ENCODE measurements around the gene TAF11L8. TPM values are rescaled to one million over a fixed set of nuclear protein-coding genes. Genes with fewer than 3 reads are reported as not detected.
A peak's percentile ranks its signal among the peaks of the same experiment; 100 is the strongest.
"Not testable (repeated sequence)": the region's sequence is repeated elsewhere in the genome, so short reads cannot be mapped to it uniquely, and the experiment has no call there.

The TAF11L8 gene
- total RNA-seq, 1 donor from 2014 or later: not detected

DNA sequence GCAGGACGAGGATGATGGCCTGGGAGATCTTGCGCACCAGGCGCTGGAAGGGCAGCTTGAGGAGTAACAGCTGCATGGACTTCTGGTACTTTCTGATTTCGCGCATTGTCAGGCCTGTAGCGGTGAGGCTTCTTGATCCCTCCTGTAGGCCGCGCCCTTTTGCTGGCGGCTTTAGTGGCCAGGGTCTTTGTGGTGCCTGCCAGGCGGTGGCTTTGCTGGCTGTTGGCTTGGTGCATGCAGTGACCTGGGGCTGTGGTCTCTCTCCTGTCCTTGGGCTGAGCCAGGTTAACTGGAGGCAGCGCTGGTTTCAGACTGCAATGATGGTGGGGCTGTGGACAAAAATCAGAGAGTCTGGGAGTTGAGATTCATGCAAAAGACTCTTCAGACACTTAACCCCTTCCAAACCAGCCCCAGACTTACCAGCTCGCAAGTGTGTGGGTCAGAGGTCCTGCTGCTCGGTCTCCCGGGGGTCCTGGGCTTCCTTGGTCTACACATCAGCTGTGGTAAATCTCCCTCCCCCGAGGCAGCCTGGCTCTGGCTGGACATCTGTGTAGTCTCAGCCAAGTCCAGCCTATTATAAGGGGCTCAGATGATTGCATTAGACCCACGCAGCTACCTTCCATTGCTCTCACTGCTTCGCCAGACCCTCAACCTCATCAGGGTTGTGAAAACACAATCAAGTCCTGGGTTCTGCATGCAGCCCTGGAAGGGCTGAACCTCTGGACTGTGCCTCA lies 24.3 kb upstream of the TAF11L8 start:
- no peaks in the 10 kb centered on the region for H3K27me3 Mint-ChIP-seq (ENCODE audit: low read depth)
- no peaks in the 10 kb centered on the region for H3K36me3 Mint-ChIP-seq (ENCODE audit: low read depth)
- no peak overlapping the region for H3K4me3 Mint-ChIP-seq (ENCODE audit: unreplicated experiment)
- H3K9me3 Mint-ChIP-seq (ENCODE audit: low read depth): no peaks in the 10 kb centered on the region
- no peak for TF ChIP-seq CTCF (IDR thresholded peaks at IDR 0.05)
- H3K27ac Mint-ChIP-seq (ENCODE audit: unreplicated experiment): no peak overlapping the region
- no peaks in the 10 kb centered on the region for H3K4me1 Mint-ChIP-seq (ENCODE audit: low read depth)
- no peak for DNase-seq (ENCODE audit: low spot score)

DNA sequence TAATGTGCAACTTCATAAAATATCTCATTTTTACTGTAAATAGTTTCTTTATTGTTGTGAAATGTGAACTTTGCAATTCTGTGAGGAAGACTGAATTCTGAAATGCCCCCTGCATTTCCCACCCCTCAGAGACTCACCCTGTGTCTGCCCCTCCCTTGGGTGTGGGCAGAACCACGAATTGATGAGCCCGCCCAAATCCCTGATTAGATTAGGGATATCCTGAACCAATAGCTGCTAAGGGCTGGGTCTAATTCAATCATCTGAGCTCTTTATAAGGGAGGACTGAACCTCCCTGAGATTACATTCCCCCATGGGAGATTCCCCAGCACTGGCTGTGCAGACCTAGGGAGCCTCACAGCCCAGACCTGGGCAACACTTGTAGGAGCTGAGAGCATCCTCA lies 19.3 kb upstream of the TAF11L8 start, which contains the start of gene TAF11L12:
TSS of gene TAF11L12 (plus strand) at position 301 of the 400 bp plus-strand sequence.
- not testable (repeated sequence) for DNase-seq (ENCODE audit: low spot score); H3K4me1 Mint-ChIP-seq (ENCODE audit: low read depth); H3K36me3 Mint-ChIP-seq (ENCODE audit: low read depth); H3K4me3 Mint-ChIP-seq (ENCODE audit: unreplicated experiment); H3K27me3 Mint-ChIP-seq (ENCODE audit: low read depth); H3K9me3 Mint-ChIP-seq (ENCODE audit: low read depth)
- H3K27ac Mint-ChIP-seq (ENCODE audit: unreplicated experiment): peak within 1 kb of the TSS; percentile 20

- not testable (repeated sequence) for H3K4me1 Mint-ChIP-seq (ENCODE audit: low read depth); H3K27me3 Mint-ChIP-seq (ENCODE audit: low read depth); H3K27ac Mint-ChIP-seq (ENCODE audit: unreplicated experiment); DNase-seq (ENCODE audit: low spot score); H3K9me3 Mint-ChIP-seq (ENCODE audit: low read depth); H3K36me3 Mint-ChIP-seq (ENCODE audit: low read depth); H3K4me3 Mint-ChIP-seq (ENCODE audit: unreplicated experiment)
Measured at GRCh38 chr5:17607461-17607860, 16.7 kb upstream of the TAF11L8 start.

DNA sequence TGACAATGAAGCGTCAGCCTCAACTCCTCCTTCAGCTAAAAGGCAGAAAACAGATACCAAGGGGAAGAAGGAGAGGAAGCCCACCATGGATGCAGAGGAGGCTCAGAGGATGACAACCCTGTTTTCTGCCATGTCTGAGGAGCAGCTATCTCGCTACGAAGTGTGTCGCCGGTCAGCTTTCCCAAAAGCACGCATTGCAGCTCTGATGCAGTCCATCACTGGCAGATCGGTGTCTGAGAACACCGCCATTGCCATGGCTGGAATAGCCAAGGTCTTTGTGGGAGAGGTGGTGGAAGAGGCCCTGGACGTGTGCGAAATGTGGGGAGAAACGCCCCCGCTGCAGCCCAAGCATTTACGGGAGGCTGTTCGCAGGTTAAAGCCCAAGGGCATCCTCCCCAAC lies 14.2 kb upstream of the TAF11L8 start:
- H3K9me3 Mint-ChIP-seq (ENCODE audit: low read depth): peaks cover 2% of the 10 kb centered on the region
- no peak for TF ChIP-seq CTCF (IDR thresholded peaks at IDR 0.05)
- peaks cover 5% of the 10 kb centered on the region for H3K4me1 Mint-ChIP-seq (ENCODE audit: low read depth)
- H3K27me3 Mint-ChIP-seq (ENCODE audit: low read depth): no peaks in the 10 kb centered on the region
- no peak overlapping the region for H3K4me3 Mint-ChIP-seq (ENCODE audit: unreplicated experiment)
- H3K36me3 Mint-ChIP-seq (ENCODE audit: low read depth): no peaks in the 10 kb centered on the region
- no peak for DNase-seq (ENCODE audit: low spot score)
- H3K27ac Mint-ChIP-seq (ENCODE audit: unreplicated experiment): no peak overlapping the region

DNA sequence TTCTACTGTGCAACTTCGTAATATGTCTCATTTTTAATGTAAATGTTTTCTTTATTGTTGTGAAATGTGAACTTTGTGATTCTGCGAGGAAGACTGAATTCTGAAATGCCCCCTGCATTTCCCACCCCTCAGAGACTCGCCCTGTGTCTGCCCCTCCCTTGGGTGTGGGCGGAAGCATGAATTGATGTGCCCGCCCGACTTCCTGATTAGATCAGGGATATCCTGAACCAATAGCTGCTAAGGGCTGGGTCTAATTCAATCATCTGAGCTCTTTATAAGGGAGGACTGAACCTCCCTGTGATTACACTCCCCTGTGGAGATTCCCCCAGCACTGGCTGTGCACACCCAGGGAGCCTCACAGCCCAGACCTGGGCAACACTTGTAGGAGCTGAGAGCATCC lies 13.1 kb upstream of the TAF11L8 start, which contains the start of gene TAF11L11:
TSS of gene TAF11L11 (plus strand) at position 304 of the 400 bp plus-strand sequence.
- not testable (repeated sequence) for H3K4me1 Mint-ChIP-seq (ENCODE audit: low read depth); H3K27me3 Mint-ChIP-seq (ENCODE audit: low read depth); H3K36me3 Mint-ChIP-seq (ENCODE audit: low read depth); H3K4me3 Mint-ChIP-seq (ENCODE audit: unreplicated experiment); H3K27ac Mint-ChIP-seq (ENCODE audit: unreplicated experiment); H3K9me3 Mint-ChIP-seq (ENCODE audit: low read depth); DNase-seq (ENCODE audit: low spot score)

GRCh38 chr5:17597728-17598127 lies 7.0 kb upstream of the TAF11L8 start, which contains the start of gene TAF11L10:
TAF11L10 (minus strand) TSS chr5:17597828.
- H3K27ac Mint-ChIP-seq (ENCODE audit: unreplicated experiment); H3K36me3 Mint-ChIP-seq (ENCODE audit: low read depth); H3K4me1 Mint-ChIP-seq (ENCODE audit: low read depth); DNase-seq (ENCODE audit: low spot score); H3K9me3 Mint-ChIP-seq (ENCODE audit: low read depth); H3K4me3 Mint-ChIP-seq (ENCODE audit: unreplicated experiment); H3K27me3 Mint-ChIP-seq (ENCODE audit: low read depth): not testable (repeated sequence)

GRCh38 chr5:17594255-17594654 lies 3.5 kb upstream of the TAF11L8 start, which contains the start of gene TAF11L9:
TAF11L9 (minus strand) TSS chr5:17594394.
- DNase-seq (ENCODE audit: low spot score): peak; percentile 99
- H3K36me3 Mint-ChIP-seq (ENCODE audit: low read depth); H3K27ac Mint-ChIP-seq (ENCODE audit: unreplicated experiment); H3K27me3 Mint-ChIP-seq (ENCODE audit: low read depth); H3K4me1 Mint-ChIP-seq (ENCODE audit: low read depth); H3K4me3 Mint-ChIP-seq (ENCODE audit: unreplicated experiment); H3K9me3 Mint-ChIP-seq (ENCODE audit: low read depth): not testable (repeated sequence)

- H3K36me3 Mint-ChIP-seq (ENCODE audit: low read depth); H3K27ac Mint-ChIP-seq (ENCODE audit: unreplicated experiment); H3K9me3 Mint-ChIP-seq (ENCODE audit: low read depth); DNase-seq (ENCODE audit: low spot score); H3K4me3 Mint-ChIP-seq (ENCODE audit: unreplicated experiment); H3K4me1 Mint-ChIP-seq (ENCODE audit: low read depth); H3K27me3 Mint-ChIP-seq (ENCODE audit: low read depth): not testable (repeated sequence)
Measured at GRCh38 chr5:17585658-17586057, 5.1 kb downstream of the TAF11L8 start, which contains the start of gene TAF11L7. TAF11L7 (minus strand) TSS chr5:17585758.

Other genes starting within 250 kb of the TAF11L8 start
- gene TAF11L2, start 92.7 kb downstream of the TAF11L8 start, total RNA-seq: not detected in 3 replicates
- not detected in 3 replicates for gene TAF11L3, start 72.6 kb downstream of the TAF11L8 start, total RNA-seq
- not detected in 3 replicates for gene TAF11L4, start 69.2 kb downstream of the TAF11L8 start, total RNA-seq
- gene TAF11L5, start 65.7 kb downstream of the TAF11L8 start, total RNA-seq: not detected in 3 replicates
- not detected in 3 replicates for gene TAF11L6, start 62.3 kb downstream of the TAF11L8 start, total RNA-seq
- not detected in 3 replicates for gene TAF11L7, start 5.2 kb downstream of the TAF11L8 start, total RNA-seq
- gene TAF11L9, start 3.4 kb upstream of the TAF11L8 start, total RNA-seq: not detected in 3 replicates
- not detected in 3 replicates for gene TAF11L10, start 6.9 kb upstream of the TAF11L8 start, total RNA-seq
- not detected in 3 replicates for gene TAF11L11, start 13.2 kb upstream of the TAF11L8 start, total RNA-seq
- gene TAF11L12, start 19.4 kb upstream of the TAF11L8 start, total RNA-seq: not detected in 3 replicates
- gene TAF11L13, start 41.1 kb upstream of the TAF11L8 start, total RNA-seq: not detected in 3 replicates
- gene TAF11L14, start 43.5 kb upstream of the TAF11L8 start, total RNA-seq: not detected in 3 replicates